HG02678 (cell line): ENCODE results near the gene NPHP4.

Source experiments
- ATAC-seq: cut with Tn5 transposase; IDR thresholded peaks from one replicate; pipeline ENCODE4 v1.9.1; 2021; ENCODE audit warnings: mild to moderate bottlenecking, moderate library complexity; ENCODE audit not compliant: unreplicated experiment

The NPHP4 gene

DNA sequence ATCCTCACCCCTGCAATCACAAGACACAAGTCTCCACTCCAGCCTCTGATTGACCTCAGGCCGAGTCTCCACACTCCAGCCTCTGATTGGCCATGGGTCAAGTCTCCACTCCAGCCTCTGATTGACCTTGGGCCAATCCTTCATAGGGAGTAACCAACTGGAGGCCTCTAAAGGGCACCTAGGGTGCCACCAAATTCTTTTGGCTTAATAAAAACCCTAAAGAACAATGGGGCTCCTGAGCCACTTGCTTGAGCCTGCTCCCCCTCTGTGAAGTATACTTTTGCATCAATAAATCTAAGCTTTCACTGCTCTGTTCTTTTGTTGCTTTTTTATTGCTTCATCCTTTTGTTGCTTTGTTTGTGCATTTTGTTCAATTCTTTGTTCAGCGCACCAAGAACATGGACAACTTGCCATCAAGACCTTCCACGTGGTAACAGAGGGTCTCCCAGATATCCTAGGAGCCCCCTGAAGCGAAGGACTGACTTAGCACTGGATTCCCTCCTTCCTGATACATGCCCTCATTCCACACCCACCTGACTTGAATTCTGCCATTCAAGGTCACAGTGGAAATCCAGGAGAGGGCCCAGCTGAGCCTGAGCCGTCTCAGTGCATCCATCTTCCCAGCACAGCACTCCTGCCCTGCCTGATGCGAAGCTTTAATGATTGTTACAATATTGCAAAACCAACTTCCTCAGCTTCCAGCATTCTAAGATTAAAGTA lies 152.9 kb downstream of the NPHP4 start:
- ATAC-seq = no peak

GRCh38 chr1:5837976-5838653 lies 154.1 kb downstream of the NPHP4 start:
- no peak for ATAC-seq

GRCh38 chr1:5836776-5837440 lies 155.3 kb downstream of the NPHP4 start:
- ATAC-seq = no peak

DNA sequence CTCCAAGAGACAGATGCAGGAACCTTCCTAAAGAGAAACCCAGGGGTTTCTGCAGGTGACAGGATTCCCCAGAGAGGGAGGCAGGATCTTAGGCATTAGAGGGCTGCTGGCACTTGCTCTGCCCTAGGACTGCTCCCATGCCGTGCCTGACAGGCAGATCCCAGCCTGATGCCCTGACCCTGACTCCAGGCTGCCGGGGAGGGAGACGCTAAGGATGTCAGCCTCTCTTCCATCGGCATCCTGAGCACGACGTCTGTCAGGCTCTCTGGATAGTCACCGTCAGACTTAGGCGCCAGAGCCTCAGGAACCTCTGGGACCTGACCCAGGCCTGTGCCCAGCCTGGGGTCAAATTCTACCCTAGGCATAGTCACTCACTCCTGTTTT lies 157.1 kb downstream of the NPHP4 start:
- no peak for ATAC-seq

DNA sequence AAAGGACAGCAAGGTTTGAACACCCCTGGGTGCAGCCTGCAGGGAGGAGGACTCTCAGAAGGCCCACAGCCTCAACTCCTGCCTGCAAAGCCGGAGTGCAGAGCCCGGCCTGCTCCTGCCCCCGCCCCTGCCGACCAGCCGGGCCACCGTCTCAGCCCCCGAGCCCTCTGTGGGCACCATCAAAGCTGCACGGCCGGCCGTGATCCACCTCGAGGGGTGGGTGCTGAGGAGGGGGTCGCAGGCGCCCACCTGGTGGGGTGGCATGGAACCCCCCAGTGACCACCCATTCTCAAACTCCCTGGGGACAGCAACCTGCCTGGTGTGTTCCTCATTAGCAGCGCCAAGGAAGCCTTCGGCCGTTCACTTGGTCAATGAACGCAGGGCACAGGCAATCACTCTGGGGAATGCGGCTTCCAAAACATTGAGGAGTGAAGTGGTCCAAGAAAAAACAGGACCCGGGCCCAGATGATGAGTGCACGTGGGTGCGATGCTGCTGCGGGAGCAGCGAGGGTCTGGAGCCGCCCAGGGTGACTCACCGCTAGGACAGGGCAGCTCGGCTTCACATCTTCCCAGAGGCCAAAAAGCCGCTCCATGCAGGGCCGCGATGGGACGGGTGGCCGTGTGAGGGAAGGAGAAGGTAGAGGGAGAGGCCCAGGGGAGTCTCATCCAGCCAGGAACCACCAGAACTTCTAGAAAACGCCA lies 157.6 kb downstream of the NPHP4 start:
- ATAC-seq = no peak

GRCh38 chr1:5833911-5834310 lies 158.3 kb downstream of the NPHP4 start:
- ATAC-seq = no peak

GRCh38 chr1:5832916-5833895 lies 159.0 kb downstream of the NPHP4 start:
- no peak for ATAC-seq

DNA sequence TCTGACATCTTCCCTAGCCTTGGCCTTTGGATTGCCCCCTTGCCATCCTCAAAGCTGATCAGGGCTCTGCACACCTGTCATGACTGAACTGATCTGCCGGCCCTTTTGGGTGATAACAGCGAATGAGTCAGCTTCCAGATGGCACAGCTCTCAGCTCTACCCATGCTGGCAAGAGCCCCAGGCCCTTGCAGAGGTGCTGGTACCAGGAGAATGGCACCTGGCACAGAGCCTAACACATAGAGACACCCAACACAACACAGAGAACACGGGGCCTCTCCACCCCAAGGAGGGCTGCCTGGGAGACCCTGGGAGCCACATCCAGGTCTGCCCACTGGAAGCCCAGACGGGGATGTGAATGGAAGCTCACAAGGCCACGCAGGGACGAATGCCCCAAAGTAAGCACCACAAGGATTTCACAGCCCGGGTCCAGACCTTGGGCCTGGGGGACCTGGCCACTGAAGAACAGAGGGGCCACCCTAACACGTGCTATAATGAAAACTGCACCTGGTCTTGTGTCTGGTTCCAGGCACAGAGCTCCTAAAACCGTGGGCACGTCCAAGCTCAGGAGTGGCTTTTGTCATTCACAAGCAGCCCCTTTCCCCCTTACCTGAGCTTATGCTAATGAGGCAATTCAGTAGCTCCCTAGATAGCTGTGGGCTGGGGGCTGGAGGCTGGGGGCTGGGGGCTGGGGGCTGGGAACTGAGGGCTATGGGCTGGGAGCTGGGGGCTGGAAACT lies 160.5 kb downstream of the NPHP4 start:
- ATAC-seq = no peak

- no peak for ATAC-seq
Observed at GRCh38 chr1:5830771-5831599, 161.2 kb downstream of the NPHP4 start.

- ATAC-seq = no peak
Observed at GRCh38 chr1:5829414-5829813, 162.8 kb downstream of the NPHP4 start.

GRCh38 chr1:5828308-5828935 lies 163.8 kb downstream of the NPHP4 start:
- no peak for ATAC-seq

DNA sequence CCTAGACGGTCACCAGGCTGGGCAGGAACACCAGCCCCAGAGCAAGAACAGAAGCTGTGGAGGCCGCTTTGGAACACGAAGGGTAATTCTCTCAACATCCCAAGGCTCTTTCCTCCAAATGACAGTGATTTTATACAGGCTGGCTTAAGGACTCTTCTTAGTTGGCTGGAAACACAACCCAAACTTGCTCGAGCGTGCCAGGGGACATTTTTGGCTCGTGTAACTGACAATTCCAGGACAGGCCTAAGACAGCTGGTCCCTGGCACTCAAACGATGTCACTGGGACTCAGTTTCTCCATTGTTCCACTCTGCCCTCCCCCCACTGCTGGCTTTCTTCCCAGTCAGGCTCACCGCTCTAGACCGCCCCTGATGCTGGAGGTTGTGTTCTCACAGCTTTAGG lies 164.7 kb downstream of the NPHP4 start:
- no peak for ATAC-seq

DNA sequence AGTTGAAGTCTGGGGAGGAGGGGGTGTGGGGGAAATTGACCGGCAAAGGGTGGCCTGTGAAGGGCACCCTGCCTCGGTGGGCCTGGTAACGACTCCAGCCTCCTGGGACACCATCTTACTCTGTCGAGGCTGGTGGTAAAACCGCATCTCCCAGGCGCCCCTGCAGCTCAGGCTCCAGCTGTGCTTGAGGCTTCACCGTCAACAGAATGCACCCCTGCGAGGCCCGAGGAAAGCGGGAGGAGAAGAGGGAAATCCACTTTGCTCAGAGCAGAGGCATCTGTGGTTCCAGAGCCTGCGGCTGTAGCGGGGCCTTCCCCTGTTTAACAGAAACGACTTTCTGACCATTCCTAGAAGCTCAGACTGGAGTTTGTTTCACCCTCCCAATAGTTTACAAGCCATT lies 165.6 kb downstream of the NPHP4 start:
- no peak for ATAC-seq

DNA sequence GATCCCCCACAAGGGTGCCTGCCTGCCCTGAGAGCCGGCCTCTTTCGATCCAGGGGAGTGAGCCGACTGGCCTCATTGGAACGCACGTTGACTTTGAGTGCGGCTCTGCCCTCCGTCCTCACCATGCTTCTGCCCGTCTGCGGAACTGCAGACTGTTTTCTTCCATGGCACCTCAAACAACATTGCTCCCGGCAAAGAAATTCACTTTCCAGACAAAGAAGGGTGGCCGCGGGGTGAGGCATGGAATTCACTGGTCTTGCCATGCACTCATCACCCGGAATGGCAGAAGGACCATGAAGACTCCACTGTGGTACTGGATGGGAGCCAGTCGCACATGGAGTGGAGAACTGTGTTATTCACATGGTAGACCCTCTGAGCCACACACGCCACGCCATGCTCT lies 169.5 kb downstream of the NPHP4 start:
- no peak for ATAC-seq

DNA sequence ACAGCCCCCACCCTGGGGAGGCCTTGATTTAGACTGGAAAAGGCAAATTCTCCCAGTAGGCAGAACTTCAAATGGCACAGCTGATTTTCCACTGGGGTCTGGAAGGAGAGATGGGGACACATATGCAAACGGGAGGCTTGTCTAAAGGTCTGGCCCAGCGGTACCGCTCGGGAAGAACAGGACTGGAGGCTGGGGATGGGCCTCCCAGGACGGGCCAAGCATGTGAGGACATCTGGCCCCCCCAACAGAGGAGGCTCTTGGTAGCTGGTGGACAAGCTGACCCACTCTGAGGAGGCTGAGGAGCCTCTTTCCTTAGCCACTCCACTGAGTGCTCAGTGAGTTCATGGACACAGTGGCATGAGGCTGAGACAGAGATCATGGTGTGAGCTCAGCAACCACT lies 170.0 kb downstream of the NPHP4 start:
- ATAC-seq = no peak

GRCh38 chr1:5821540-5822176 lies 170.6 kb downstream of the NPHP4 start:
- ATAC-seq = no peak

- ATAC-seq = no peak
Observed at GRCh38 chr1:5820026-5820421, 172.2 kb downstream of the NPHP4 start.
